Measurements from ENCODE around the gene CAMTA1.

The CAMTA1 gene

GRCh38 chr1:7343882-7344281 lies 558.6 kb downstream of the CAMTA1 start:
- DNase-seq (ENCODE audit: low read depth) = no peak

GRCh38 chr1:7344299-7344698 lies 559.0 kb downstream of the CAMTA1 start:
- no peak for DNase-seq (ENCODE audit: low read depth)

- DNase-seq (ENCODE audit: low read depth) = no peak
Measured at GRCh38 chr1:7345516-7345915, 560.3 kb downstream of the CAMTA1 start.

DNA sequence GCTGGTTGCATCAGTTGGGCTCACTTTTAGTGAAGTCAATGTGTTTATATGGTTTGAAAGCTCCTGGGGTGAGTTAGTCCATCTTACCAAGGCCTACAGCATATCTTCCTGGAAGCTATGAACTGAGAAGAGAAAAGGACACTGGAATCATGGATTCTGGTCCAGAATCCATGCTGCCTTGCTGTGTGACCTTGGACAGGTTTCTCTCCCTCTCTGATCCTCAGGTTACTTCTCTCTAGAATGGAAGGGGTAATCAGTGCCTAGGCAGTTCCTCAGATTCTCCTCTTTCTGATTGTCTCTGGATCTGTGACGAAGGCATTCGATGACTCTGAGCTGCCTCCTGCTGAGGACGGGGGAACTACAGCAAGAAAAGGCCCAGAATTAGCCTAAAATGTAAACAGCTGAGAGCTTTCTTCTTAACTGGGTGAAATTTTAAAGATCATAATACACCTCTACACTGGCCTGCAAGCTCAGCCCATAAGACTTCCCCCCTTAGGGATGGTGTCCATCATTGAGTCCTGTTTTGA lies 560.9 kb downstream of the CAMTA1 start:
- no peak for DNase-seq (ENCODE audit: low read depth)

- DNase-seq (ENCODE audit: low read depth) = no peak
Measured at GRCh38 chr1:7346600-7347570, 561.6 kb downstream of the CAMTA1 start.

DNA sequence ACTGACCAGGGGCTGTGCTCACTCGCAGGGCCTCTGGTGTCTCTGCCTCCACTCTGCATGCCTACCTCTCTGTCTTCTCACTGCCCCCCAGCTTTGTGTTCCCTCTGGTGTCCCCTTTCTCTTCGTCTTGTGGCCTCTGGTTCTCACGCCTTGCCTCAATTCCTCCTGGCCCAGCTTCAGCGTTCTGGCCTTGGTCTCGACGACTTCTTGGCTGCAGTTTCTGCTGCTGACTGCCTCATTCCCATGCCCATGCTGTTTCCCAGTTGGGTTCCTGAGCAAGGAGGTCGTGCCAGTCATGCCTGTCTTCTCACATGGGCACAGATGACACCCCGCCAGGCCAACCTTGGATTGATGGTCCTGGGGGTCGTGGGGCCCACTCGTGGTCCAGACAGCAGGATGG lies 562.8 kb downstream of the CAMTA1 start:
- no peak for DNase-seq (ENCODE audit: low read depth)

- no peak for DNase-seq (ENCODE audit: low read depth)
Measured at GRCh38 chr1:7348580-7348979, 563.3 kb downstream of the CAMTA1 start.

- DNase-seq (ENCODE audit: low read depth) = no peak
Measured at GRCh38 chr1:7350804-7351203, 565.5 kb downstream of the CAMTA1 start.

- no peak for DNase-seq (ENCODE audit: low read depth)
Measured at GRCh38 chr1:7351649-7352048, 566.4 kb downstream of the CAMTA1 start.

DNA sequence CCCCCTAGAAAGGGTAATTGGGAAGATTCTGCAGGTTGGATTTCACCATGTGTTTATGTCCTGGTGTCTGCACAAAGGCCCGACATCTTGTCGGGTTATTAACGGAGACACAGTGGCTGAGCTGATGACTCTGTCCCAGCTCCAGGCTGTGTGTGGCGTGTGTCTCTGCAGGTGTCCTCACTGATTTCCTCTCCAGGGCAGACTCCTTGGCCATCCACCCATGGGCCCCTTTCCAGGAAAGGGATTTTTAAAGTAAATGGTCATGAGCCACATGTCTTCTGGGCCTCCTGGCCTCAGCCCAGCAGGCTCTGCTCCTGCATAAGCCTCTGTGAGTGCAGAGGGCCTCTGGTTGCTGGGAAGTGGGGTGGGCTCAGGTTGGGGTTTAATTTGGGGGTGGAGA lies 567.1 kb downstream of the CAMTA1 start:
- DNase-seq (ENCODE audit: low read depth) = no peak

DNA sequence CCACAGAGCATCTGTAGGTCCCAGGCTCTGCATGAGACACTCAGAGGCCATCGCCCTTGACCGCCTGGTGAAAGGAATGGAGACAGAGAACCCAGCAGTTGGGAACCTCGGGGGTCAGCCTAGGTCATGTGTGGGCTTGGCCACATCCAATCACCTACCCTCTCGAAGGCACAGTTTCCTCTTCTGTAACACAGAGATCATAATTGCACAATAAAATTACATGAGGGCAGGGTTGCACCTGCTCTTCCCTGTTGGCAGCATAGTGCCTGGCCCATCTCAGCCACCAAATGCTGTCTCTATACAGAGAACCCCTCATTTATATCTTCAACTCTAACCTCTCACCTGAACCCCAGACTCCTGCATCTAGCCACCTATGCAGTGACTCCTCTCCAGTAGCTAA lies 567.7 kb downstream of the CAMTA1 start:
- DNase-seq (ENCODE audit: low read depth) = no peak

DNA sequence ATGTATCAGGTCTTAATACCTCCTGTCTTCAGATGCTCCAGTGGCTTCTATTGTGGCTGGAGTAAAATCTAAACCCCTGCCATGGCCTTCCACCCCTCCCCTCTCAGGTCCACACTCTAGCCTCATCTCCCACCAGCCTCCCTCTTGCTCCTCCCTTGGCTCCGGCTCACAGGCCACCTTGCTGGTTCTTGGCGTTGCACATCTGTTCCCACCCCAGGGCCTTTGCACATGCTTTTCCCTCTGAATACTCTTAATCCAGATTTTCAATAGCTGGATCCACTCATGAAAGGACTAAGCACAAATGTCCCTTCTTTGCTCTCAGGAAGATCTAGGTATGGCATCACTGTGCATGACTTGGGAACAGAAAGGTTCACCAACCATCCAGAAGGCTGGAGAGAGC lies 570.4 kb downstream of the CAMTA1 start:
- DNase-seq (ENCODE audit: low read depth) = no peak

GRCh38 chr1:7356079-7356478 lies 570.8 kb downstream of the CAMTA1 start:
- no peak for DNase-seq (ENCODE audit: low read depth)

DNA sequence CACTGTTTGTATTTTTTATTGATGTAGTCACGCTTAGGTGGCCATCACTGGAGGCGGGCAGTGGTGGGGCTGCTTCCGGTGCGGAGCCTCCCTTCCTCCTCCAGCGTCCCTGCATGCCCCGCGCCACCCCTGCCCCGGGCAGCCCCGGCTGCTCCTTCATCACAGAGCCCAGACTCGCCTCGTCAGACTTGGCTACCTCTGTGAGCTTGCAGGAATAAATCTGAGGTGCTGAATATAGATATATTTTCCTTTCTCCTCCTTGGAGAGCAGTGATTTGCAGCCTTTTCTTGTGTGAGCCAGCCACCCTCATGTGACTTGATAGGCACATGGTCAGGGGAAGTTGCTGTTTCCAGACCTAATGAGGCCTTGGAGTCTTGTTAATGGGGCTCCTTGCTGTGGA lies 573.2 kb downstream of the CAMTA1 start:
- DNase-seq (ENCODE audit: low read depth) = no peak

- no peak for DNase-seq (ENCODE audit: low read depth)
Measured at GRCh38 chr1:7360526-7360925, 575.3 kb downstream of the CAMTA1 start.

DNA sequence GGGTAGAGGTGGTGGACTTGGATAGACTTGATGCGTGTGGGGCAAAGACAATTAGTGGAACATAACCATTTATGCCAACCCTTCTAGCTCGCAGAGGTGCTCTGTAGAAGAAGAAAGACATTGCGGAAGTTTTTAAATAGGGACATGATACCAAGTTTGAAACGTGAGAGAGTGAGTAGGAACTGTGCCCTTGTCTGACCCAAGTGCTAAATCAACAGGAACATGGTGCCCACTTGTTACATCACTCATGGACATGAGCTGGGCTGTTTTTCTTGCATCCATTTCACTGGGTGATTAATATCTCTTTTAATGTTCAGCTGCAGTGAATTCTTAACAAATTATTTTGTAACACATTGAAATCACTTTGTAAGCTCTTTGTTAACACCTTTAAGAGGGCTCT lies 577.7 kb downstream of the CAMTA1 start:
- DNase-seq (ENCODE audit: low read depth) = no peak

DNA sequence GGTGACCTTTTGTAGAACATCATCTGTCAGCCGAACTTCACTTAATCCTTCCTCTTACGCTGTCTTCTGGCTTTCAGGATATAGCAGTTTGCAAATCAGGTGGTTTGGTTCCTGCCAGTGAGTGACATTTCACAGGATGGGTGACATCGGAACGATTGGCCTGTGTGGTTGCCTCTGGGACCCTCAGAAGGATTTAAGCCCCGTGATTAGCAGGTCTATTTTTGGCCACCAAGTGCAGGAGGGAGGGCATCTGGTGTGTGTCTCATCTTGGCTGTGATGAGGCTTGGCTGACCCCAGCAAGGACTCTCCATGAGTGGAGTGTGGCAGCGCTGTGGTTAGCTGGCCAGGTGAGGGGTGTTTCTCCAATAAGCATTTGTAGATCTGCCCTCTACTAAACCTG lies 578.2 kb downstream of the CAMTA1 start:
- DNase-seq (ENCODE audit: low read depth) = no peak

GRCh38 chr1:7365706-7366105 lies 580.5 kb downstream of the CAMTA1 start:
- DNase-seq (ENCODE audit: low read depth) = no peak

GRCh38 chr1:7366286-7366954 lies 581.2 kb downstream of the CAMTA1 start:
- DNase-seq (ENCODE audit: low read depth) = no peak

- DNase-seq (ENCODE audit: low read depth) = no peak
Measured at GRCh38 chr1:7366955-7367665, 581.9 kb downstream of the CAMTA1 start.

GRCh38 chr1:7369866-7370265 lies 584.6 kb downstream of the CAMTA1 start:
- DNase-seq (ENCODE audit: low read depth) = no peak

- DNase-seq (ENCODE audit: low read depth) = no peak
Measured at GRCh38 chr1:7371926-7372325, 586.7 kb downstream of the CAMTA1 start.

All from ELR (cell line).